HG03342 (cell line): ENCODE results near the gene OR6N1.

Experiments
- ATAC-seq: cut with Tn5 transposase; IDR thresholded peaks from one replicate; pipeline ENCODE4 v1.9.1; 2021; ENCODE audit warnings: mild to moderate bottlenecking, moderate library complexity; ENCODE audit not compliant: unreplicated experiment

OR6N1 gene

GRCh38 chr1:158752155-158752712 lies 19.8 kb downstream of the OR6N1 start:
- ATAC-seq, result no peak

- no peak for ATAC-seq
Measured at GRCh38 chr1:158735848-158736247, 36.1 kb downstream of the OR6N1 start.

GRCh38 chr1:158732524-158732923 lies 39.5 kb downstream of the OR6N1 start:
- no peak for ATAC-seq

- no peak for ATAC-seq
Measured at GRCh38 chr1:158731707-158732106, 40.3 kb downstream of the OR6N1 start.

- no peak for ATAC-seq
Measured at GRCh38 chr1:158730453-158730852, 41.5 kb downstream of the OR6N1 start.

- ATAC-seq, result no peak
Measured at GRCh38 chr1:158728510-158729225, 43.3 kb downstream of the OR6N1 start.

GRCh38 chr1:158724442-158724841 lies 47.6 kb downstream of the OR6N1 start:
- no peak for ATAC-seq

- ATAC-seq, result no peak
Measured at GRCh38 chr1:158720620-158721019, 51.4 kb downstream of the OR6N1 start, which contains the start of gene OR6K3. TSS of gene OR6K3 (minus strand) at chr1:158720720. CDS start at chr1:158718115, 2,605 bp downstream.

GRCh38 chr1:158719664-158720063 lies 52.3 kb downstream of the OR6N1 start:
- no peak for ATAC-seq

GRCh38 chr1:158717344-158717743 lies 54.7 kb downstream of the OR6N1 start:
- no peak for ATAC-seq

- ATAC-seq, result no peak
Measured at GRCh38 chr1:158716335-158716734, 55.7 kb downstream of the OR6N1 start.

GRCh38 chr1:158714754-158715153 lies 57.2 kb downstream of the OR6N1 start:
- no peak for ATAC-seq
